ENCODE measurements around the gene MACROD2. TPM values are rescaled to one million over a fixed set of nuclear protein-coding genes. Genes with fewer than 3 reads are reported as not detected.

The MACROD2 gene
- total and polyA plus RNA-seq, 11 donors = 0.54 to 5.4 (median 2.4) TPM

DNA sequence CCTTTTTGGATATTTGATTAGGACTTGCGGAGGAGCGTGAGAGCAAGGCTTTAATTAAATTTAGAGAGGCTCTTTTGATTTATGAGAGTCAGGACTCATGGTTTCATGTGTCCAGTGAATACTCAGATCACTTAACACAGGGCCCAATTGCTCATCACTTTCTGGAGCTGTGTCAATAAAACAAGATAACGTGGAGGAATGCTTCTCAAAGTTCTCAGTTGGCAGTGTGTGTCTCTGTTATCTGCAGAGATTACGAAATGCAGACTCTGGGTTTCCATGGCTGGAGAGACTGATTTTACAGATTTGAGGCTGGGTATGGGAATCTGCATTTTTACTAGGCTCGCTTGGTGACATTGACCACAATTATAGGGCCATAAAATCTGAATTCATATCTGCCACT is 677.8 kb downstream of the MACROD2 start:
- TF ChIP-seq, protein P1, sequence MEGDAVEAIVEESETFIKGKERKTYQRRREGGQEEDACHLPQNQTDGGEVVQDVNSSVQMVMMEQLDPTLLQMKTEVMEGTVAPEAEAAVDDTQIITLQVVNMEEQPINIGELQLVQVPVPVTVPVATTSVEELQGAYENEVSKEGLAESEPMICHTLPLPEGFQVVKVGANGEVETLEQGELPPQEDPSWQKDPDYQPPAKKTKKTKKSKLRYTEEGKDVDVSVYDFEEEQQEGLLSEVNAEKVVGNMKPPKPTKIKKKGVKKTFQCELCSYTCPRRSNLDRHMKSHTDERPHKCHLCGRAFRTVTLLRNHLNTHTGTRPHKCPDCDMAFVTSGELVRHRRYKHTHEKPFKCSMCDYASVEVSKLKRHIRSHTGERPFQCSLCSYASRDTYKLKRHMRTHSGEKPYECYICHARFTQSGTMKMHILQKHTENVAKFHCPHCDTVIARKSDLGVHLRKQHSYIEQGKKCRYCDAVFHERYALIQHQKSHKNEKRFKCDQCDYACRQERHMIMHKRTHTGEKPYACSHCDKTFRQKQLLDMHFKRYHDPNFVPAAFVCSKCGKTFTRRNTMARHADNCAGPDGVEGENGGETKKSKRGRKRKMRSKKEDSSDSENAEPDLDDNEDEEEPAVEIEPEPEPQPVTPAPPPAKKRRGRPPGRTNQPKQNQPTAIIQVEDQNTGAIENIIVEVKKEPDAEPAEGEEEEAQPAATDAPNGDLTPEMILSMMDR (IDR thresholded peaks at IDR 0.05) = no peak
- TF ChIP-seq POLR2A (IDR thresholded peaks at IDR 0.05) = no peak
- Histone ChIP-seq H3K9me3 (peaks cover 0 to 8% (median 0%) of the 10 kb centered on the region in 12 donors), H3K27ac (no peak overlapping the region), H3K36me3 (no peaks in the 10 kb centered on the region), H3K4me1 (no peaks in the 10 kb centered on the region), H3K27me3 (no peaks in the 10 kb centered on the region), H3K4me3 (no peak overlapping the region)
- WGBS, 4 donors = 48 to 62% (median 56%) methylated on average over 5 of the region's 5 CpGs
- intact Hi-C loops (cut with DNase I) = loop anchor here in 1 of 10 donors (10.0 kb wide), 1 partner anchor 1812 kb away; no protein-coding TSS in a partner anchor
- DNase-seq = no peak
- no peak for ATAC-seq

DNA sequence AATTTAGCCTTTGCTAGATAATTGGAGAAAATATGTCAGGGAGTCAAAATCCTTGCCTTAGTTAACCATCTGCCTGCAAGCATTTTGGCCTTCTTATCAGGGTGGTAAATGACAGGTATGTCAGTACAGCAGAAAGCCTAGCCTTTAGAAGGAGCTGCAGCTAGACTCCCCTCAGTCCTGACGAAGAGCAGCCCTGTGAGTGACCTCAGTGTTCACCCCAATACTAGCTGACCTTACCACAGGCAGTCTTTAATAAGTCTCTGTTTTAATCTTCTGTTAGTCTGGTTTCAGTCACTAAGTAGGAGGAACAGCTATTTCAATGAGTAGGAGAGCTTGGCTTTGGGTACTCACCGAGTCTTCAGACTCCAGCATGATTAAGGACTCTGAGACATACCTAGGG is 682.1 kb downstream of the MACROD2 start:
- no peaks in the 10 kb centered on the region for H3K4me1 ChIP-seq
- DNase-seq (no peak), ATAC-seq (no peak)
- H3K36me3 ChIP-seq = no peaks in the 10 kb centered on the region
- TF ChIP-seq, protein P1 (IDR thresholded peaks at IDR 0.05) = no peak
- no peak for TF ChIP-seq POLR2A (IDR thresholded peaks at IDR 0.05)
- H3K27me3 ChIP-seq = no peaks in the 10 kb centered on the region
- peaks cover 0 to 8% (median 0%) of the 10 kb centered on the region in 12 donors for H3K9me3 ChIP-seq
- no peak overlapping the region for H3K27ac ChIP-seq
- intact Hi-C loops (cut with DNase I) = loop anchor here in 1 of 10 donors (10.0 kb wide), 1 partner anchor 1807 kb away; no protein-coding TSS in a partner anchor
- no peak overlapping the region for H3K4me3 ChIP-seq
- 53 to 61% (median 56%) methylated on average over 2 of the region's 2 CpGs for WGBS, 4 donors

DNA sequence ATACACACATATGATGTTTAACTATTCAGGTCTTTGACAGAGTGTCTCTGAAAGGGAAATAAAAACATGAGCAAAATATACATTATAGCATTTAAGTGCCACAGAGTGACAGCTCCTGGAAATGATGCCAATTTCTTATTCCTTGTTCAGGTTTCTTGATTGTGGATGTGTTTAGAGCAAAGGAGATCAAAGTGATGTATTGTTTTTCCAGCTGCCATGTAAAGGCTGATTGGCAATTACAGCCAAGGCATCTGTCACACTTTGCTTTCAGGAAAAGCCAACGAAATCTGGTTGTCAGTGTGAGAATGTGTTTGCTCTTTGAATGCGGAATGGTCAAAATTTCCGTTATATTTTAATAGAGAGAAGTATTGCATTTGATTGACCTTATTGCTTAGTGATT is 689.9 kb downstream of the MACROD2 start:
- 73 to 88% (median 78%) methylated on average over 3 of the region's 3 CpGs for WGBS, 4 donors
- no peak for ATAC-seq

DNA sequence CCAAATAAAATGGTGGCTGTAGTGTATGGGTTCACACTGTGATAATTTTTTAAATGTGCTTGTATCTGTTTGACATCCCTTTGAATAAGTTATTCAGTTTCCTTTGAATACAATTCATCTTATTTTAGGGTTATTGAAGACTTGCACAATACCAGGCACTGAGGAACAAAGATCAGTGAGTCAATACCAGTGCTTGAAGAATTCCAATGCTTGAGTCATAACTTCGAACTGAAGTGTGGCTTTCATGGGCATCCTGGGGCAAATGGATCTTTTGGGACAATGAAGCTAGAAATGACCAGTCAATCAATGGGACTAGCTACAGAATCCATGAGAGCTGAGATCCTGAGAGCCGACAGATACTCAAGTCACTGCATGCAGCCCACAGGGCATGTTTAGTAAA is 692.0 kb downstream of the MACROD2 start:
- H3K27ac ChIP-seq = no peak overlapping the region
- DNase-seq (no peak), ATAC-seq (no peak)
- 70 to 88% (median 82%) methylated on average over 2 of the region's 2 CpGs for WGBS, 4 donors
- no peak overlapping the region for H3K4me3 ChIP-seq
- no peaks in the 10 kb centered on the region for H3K36me3 ChIP-seq
- TF ChIP-seq POLR2A (IDR thresholded peaks at IDR 0.05) = no peak
- TF ChIP-seq, protein P1 (IDR thresholded peaks at IDR 0.05) = no peak
- H3K27me3 ChIP-seq = no peaks in the 10 kb centered on the region
- intact Hi-C loops (cut with DNase I) = no loop called here
- H3K4me1 ChIP-seq = no peaks in the 10 kb centered on the region
- H3K9me3 ChIP-seq = peaks cover 0 to 6% (median 0%) of the 10 kb centered on the region in 12 donors

More for the DNA sequence above, 689.9 kb downstream of the MACROD2 start:
- no peaks in the 10 kb centered on the region for H3K36me3 ChIP-seq
- H3K27ac ChIP-seq = no peak overlapping the region
- peaks cover 0 to 6% (median 0%) of the 10 kb centered on the region in 12 donors for H3K9me3 ChIP-seq
- TF ChIP-seq, protein P1 (IDR thresholded peaks at IDR 0.05) = no peak
- TF ChIP-seq POLR2A (IDR thresholded peaks at IDR 0.05) = no peak
- no peak overlapping the region for H3K4me3 ChIP-seq
- no peaks in the 10 kb centered on the region for H3K4me1 ChIP-seq
- DNase-seq = no peak
- intact Hi-C loops (cut with DNase I) = no loop called here
- H3K27me3 ChIP-seq = no peaks in the 10 kb centered on the region
